ENCODE measurements around the gene FCSK. TPM values are rescaled to one million over a fixed set of nuclear protein-coding genes. Genes with fewer than 3 reads are reported as not detected.

FCSK gene
- total RNA-seq, 2 experiments from 2014 or later = 21.8 to 25.4 TPM

DNA sequence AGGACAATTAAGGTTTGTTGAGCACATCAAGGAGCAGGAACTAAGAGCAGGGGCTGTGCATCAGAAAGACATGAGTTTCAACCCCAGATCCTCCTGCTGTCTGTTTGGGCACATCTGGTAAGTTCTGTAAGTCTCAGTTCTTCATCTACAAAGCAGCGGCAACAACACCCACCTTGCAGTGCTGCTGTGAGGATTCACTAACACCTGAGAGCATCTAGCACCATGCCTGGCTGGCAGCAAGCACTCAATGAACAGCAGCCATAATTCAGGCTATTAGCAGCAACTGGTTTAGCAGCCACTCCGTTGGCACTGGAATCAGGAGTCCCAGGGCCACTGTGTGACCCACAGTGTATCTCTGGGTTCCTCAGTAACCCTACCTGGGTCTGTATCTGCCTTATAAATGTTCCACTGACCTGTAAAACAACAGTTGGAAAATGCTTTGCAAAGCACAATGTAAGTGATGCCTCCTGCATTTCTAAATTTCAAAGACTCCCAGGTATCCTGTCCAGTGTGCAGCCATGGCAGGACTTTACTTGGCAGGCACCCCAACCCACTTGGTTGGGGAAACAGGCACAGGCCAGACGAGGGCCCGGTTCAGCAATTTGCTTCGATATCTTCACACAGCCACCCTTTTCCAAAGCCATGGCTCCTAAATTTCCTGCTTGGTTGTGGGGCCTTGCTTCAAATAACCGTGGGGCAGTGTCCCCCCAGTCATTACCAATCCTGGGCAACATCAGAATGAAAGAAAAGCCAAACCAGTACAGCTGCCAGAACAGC is 19.7 kb upstream of the FCSK start:
- TF ChIP-seq, protein P1, sequence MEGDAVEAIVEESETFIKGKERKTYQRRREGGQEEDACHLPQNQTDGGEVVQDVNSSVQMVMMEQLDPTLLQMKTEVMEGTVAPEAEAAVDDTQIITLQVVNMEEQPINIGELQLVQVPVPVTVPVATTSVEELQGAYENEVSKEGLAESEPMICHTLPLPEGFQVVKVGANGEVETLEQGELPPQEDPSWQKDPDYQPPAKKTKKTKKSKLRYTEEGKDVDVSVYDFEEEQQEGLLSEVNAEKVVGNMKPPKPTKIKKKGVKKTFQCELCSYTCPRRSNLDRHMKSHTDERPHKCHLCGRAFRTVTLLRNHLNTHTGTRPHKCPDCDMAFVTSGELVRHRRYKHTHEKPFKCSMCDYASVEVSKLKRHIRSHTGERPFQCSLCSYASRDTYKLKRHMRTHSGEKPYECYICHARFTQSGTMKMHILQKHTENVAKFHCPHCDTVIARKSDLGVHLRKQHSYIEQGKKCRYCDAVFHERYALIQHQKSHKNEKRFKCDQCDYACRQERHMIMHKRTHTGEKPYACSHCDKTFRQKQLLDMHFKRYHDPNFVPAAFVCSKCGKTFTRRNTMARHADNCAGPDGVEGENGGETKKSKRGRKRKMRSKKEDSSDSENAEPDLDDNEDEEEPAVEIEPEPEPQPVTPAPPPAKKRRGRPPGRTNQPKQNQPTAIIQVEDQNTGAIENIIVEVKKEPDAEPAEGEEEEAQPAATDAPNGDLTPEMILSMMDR (IDR thresholded peaks at IDR 0.05) = no peak
- Mint-ChIP-seq H3K27me3 (no peaks in the 10 kb centered on the region), H3K9me3 (no peaks in the 10 kb centered on the region), H3K4me3 (peak overlapping the region; percentile 34), H3K36me3 (ENCODE audit: low read depth) (peaks cover 14% of the 10 kb centered on the region), H3K4me1 (ENCODE audit: low read depth) (peaks cover 83% of the 10 kb centered on the region), H3K27ac (peak overlapping the region; percentile 86)
- Histone ChIP-seq H3K36me3 (ENCODE audit: insufficient read depth, low read length) (peaks cover 6% of the 10 kb centered on the region), H3K27me3 (ENCODE audit: control insufficient read depth in 1 of 2, insufficient read depth in 2 of 2, low read length in 2 of 2) (no peaks in the 10 kb centered on the region), H3K27ac (ENCODE audit: low read depth in 1 of 2, low read length in 2 of 2) (no peak overlapping the region), H3K9me3 (ENCODE audit: control insufficient read depth in 1 of 2, insufficient read depth in 1 of 2, low read length in 2 of 2) (no peaks in the 10 kb centered on the region), H3K4me3 (ENCODE audit: low read length) (no peak overlapping the region), H3K4me1 (ENCODE audit: insufficient read depth, low read length) (peaks cover 72% of the 10 kb centered on the region)
- no peak for ATAC-seq (ENCODE audit: poor library complexity)
- POLR2A ChIA-PET = no interaction called here
- DNase-seq = no peak
- CTCF ChIA-PET = interaction anchor here (0.6 kb wide), 1 partner anchor 820 kb away, joined by 3 read pairs; no protein-coding TSS in a partner anchor
- intact Hi-C loops (cut with DNase I, micrococcal nuclease) = loop anchor here (5.0 kb wide), 3 partner anchors 32 to 368 kb away; partner anchors contain the start of genes COG4 (in 1 of the 2), SF3B3 (in 1 of the 2) and VAC14 (in 1 of the 2)

DNA sequence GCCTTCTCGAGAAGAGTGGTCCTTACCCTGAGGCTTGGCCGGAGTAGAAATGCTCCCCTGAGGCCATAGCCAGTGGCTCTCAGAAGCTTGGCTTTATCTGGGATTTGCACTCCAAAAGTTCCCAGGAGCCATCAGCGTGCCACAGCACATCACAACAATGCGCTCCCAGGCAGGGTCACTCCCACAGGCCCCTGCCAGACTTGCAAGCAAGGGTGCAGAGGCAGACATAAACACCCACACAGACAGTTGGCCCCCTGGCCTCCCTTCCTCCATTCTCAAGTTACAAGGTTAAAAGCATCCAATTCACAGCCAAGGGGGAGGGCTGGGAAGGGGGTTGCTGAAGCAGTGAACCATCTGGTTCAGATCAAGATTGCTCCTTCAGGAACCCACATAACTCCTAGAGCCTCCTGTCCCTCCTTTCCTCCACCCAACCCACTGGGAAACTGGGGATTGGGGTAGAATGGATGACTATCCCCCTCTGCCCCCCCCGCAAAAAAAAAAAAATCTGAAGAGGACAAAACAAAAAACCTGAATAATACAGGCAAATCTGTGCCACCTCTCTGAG is 17.3 kb upstream of the FCSK start:
- DNase-seq (peak in 2 of 14 experiments; percentile 21 to 23), ATAC-seq (ENCODE audit: poor library complexity) (no peak)
- H3K9me3 Mint-ChIP-seq = no peaks in the 10 kb centered on the region
- peaks cover 66% of the 10 kb centered on the region for H3K4me1 Mint-ChIP-seq (ENCODE audit: low read depth)
- no peaks in the 10 kb centered on the region for H3K27me3 Mint-ChIP-seq
- H3K27me3 ChIP-seq (ENCODE audit: control insufficient read depth in 1 of 2, insufficient read depth in 2 of 2, low read length in 2 of 2) = no peaks in the 10 kb centered on the region
- TF ChIP-seq, protein P1 (IDR thresholded peaks at IDR 0.05) = no peak
- H3K36me3 Mint-ChIP-seq (ENCODE audit: low read depth) = peaks cover 14% of the 10 kb centered on the region
- ChIA-PET POLR2A (interaction anchor here (1.1 to 3.5 kb wide), 6 partner anchors 15 to 90 kb away, joined by 6 to 53 read pairs (median 12); partner anchors contain the start of genes DDX19A and FCSK), CTCF (interaction anchor here (1.0 kb wide), 1 partner anchor 20 kb away, joined by 3 read pairs; no protein-coding TSS in a partner anchor)
- no peaks in the 10 kb centered on the region for H3K9me3 ChIP-seq (ENCODE audit: control insufficient read depth in 1 of 2, insufficient read depth in 1 of 2, low read length in 2 of 2)
- H3K27ac ChIP-seq (ENCODE audit: low read depth in 1 of 2, low read length in 2 of 2) = no peak overlapping the region
- H3K27ac Mint-ChIP-seq = peak overlapping the region; percentile 82
- H3K4me3 ChIP-seq (ENCODE audit: low read length) = peak overlapping the region; percentile 81
- H3K4me3 Mint-ChIP-seq = peak overlapping the region; percentile 92
- H3K36me3 ChIP-seq (ENCODE audit: insufficient read depth, low read length) = peaks cover 4% of the 10 kb centered on the region
- peaks cover 54% of the 10 kb centered on the region for H3K4me1 ChIP-seq (ENCODE audit: insufficient read depth, low read length)
- intact Hi-C loops (cut with DNase I, micrococcal nuclease) = loop anchor here (5.0 kb wide), 3 partner anchors 35 to 365 kb away; partner anchors contain the start of genes COG4 (in 1 of the 2), SF3B3 (in 1 of the 2) and VAC14 (in 1 of the 2)

All from CD4-positive, alpha-beta T cell (primary cell).